Endothelial cell of umbilical vein (primary cell): ENCODE data around the gene CACNA1A.

ENCODE experiments used
- CTCF ChIP-seq, 2 donors: IDR thresholded peaks; 1 replicate in 1 of 2; 2 replicates in 1 of 2; pipeline ENCODE4 v1.5.1; 2011; ENCODE audit warnings: low read length in 2 of 2, mild to moderate bottlenecking in 2 of 2, moderate library complexity in 2 of 2, control low read depth in 1 of 2, inconsistent platforms in 1 of 2, low read depth in 1 of 2; ENCODE audit not compliant: insufficient read depth in 1 of 2; ENCODE audit errors: extremely low read depth in 1 of 2
- EZH2 ChIP-seq: IDR thresholded peaks from 2 replicates; pipeline ENCODE4 v1.6.1; 2012; ENCODE audit warnings: borderline replicate concordance, low read depth, mild to moderate bottlenecking, moderate library complexity, low read length, inconsistent platforms; ENCODE audit not compliant: severe bottlenecking
- FOS ChIP-seq: IDR thresholded peaks from 2 replicates; pipeline ENCODE4 v1.6.1; 2011; ENCODE audit warnings: mild to moderate bottlenecking, low read length, moderate library complexity, borderline replicate concordance; ENCODE audit not compliant: insufficient read depth
- JUN ChIP-seq: IDR thresholded peaks from 2 replicates; pipeline ENCODE4 v1.6.1; 2011; ENCODE audit warnings: borderline replicate concordance, low read depth; ENCODE audit not compliant: insufficient read length, insufficient read depth
- MAX ChIP-seq: IDR thresholded peaks from 2 replicates; pipeline ENCODE4 v1.6.1; 2011; ENCODE audit not compliant: insufficient read depth, insufficient read length
- MYC ChIP-seq: IDR thresholded peaks from one replicate; pipeline ENCODE4 v1.6.1; 2011; ENCODE audit warnings: mild to moderate bottlenecking, low read depth, low read length
- POLR2A ChIP-seq: IDR thresholded peaks from 2 replicates; pipeline ENCODE4 v1.6.1; 2012; ENCODE audit warnings: low read depth, mild to moderate bottlenecking, control low read depth, low read length
- POLR2AphosphoS5 ChIP-seq: IDR thresholded peaks from 2 replicates; pipeline ENCODE4 v1.6.1; 2012; ENCODE audit warnings: low read depth, mild to moderate bottlenecking, control low read depth, low read length, moderate library complexity; ENCODE audit not compliant: insufficient read depth

- TF ChIP-seq CTCF (IDR thresholded peaks at IDR 0.05; ENCODE audit: extremely low read depth in 1 of 2, insufficient read depth in 1 of 2, low read depth in 1 of 2, low read length in 2 of 2) = no peak
- TF ChIP-seq POLR2A = no peak
- no peak for TF ChIP-seq POLR2AphosphoS5
- TF ChIP-seq MAX = no peak
- TF ChIP-seq EZH2 = no peak
- TF ChIP-seq MYC = no peak
- no peak for TF ChIP-seq FOS
- no peak for TF ChIP-seq JUN
Observed at GRCh38 chr19:13337181-13337580, 169.1 kb downstream of the CACNA1A start.
